ENCODE measurements around the gene FAM13C.

DNA sequence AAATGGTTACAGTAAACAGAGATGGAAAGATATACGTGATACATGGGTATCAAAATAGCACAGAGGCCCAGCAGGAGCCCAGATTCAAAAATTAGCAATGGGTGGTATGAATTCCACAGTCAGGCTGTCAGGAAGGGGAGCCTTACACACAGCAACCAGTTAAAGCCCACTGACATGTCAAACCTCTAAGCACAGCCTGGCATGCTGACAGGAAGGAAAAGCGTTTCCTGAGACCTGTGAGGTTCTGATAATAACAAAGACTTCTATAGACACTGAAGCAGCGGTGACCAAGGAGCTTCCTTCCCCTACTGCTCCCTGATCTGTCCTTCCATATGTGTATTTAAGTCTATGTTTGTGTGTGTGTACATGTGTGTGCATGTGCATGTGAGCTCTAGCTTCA lies 96.0 kb downstream of the FAM13C start:
- TF ChIP-seq POLR2A (IDR thresholded peaks at IDR 0.05) = no peak
- TF ChIP-seq, protein P1, sequence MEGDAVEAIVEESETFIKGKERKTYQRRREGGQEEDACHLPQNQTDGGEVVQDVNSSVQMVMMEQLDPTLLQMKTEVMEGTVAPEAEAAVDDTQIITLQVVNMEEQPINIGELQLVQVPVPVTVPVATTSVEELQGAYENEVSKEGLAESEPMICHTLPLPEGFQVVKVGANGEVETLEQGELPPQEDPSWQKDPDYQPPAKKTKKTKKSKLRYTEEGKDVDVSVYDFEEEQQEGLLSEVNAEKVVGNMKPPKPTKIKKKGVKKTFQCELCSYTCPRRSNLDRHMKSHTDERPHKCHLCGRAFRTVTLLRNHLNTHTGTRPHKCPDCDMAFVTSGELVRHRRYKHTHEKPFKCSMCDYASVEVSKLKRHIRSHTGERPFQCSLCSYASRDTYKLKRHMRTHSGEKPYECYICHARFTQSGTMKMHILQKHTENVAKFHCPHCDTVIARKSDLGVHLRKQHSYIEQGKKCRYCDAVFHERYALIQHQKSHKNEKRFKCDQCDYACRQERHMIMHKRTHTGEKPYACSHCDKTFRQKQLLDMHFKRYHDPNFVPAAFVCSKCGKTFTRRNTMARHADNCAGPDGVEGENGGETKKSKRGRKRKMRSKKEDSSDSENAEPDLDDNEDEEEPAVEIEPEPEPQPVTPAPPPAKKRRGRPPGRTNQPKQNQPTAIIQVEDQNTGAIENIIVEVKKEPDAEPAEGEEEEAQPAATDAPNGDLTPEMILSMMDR (IDR thresholded peaks at IDR 0.05) = no peak
- TF ChIP-seq POLR2AphosphoS5 (IDR thresholded peaks at IDR 0.05; ENCODE audit: insufficient read depth in 1 of 2, low read depth in 1 of 2) = no peak

Measured in vagina (tissue), 2 donors.